Activated CD4-positive, alpha-beta T cell treated with anti-CD3 and anti-CD28 coated beads for 1 hour (primary cell): ENCODE results near the gene TACR2.
"Not testable (repeated sequence)": the region's sequence is repeated elsewhere in the genome, so short reads cannot be mapped to it uniquely, and the experiment has no call there.

Experiments used
- DNase-seq: peaks from one replicate; pipeline ENCODE4 v3.0.0-alpha.2; 2020

Gene TACR2

DNA sequence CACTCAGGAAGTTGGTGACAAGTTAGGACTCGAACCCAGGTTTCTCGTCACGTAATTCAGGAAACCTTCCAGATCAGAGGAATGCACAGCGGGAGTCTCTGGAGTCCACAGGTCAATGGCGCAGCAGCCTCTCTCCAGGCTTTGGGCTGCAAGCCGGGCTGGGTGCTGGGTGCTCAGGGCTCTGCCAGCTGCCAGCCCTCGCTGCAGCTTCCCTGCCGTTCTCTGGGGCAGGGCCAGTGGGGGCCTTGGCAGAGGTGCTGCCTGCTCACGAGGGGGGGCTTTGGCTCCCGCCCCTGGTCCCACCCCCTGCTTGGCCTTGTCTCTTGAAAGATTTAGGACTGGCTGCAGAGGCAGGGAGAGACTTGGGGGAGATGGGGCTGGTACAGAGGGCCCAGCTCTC, at the start of gene TACR2:
Gene TACR2, minus strand, starts transcription at position 224 of the 400 bp plus-strand sequence. CDS start 595 bp downstream, outside the sequence.
- DNase-seq = no peak

DNA sequence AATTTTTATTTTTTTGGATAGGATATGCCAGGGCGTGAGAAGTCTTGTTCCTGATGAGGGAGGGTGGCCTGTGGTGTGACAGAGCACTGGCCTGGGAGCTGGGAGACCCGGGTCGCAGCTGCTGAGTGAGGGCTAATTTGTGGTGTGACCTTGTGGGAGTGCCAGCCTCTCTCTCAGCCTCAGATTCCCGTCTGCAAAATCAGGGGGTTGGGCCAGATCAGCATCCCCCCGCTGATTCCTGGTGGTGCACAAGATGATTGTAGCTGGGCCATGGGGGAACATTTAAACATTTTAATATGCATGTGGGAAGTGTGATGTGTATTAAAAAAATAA, 49.4 kb upstream of the TACR2 start:
- no peak for DNase-seq

DNA sequence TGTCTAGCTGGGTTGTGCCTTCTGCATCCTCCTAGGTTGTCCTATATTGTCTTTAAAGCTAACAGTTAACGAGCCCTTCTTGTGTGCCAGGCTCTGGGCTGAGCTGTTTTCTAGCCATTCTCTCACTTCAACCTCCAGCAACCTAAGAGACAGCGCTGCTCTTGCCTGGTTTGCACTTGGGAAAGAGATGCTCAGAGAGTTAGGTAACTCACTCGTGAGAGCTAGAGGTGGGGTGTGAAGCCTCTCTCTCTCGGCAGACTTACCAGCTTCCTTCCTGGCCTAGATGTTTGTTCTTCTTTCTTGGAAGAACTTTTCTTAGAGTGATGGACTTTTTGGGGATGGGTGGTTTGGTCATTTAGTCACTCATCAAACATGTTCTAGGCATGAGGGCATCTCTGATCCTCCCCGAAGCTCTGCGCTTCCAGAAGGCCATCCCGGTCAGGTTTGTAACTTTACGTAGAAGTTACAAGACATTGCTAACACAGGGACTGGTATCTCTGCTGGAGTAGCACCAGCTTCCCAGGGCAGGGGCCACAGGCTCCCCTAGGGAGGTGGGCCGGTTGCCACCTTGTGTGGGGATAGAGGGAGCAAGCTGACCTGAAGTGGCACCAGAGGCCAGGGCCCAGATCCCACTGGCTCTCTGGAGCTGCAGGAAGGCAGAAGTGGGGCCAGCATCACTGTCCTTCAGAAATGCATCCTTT, 48.9 kb upstream of the TACR2 start:
- no peak for DNase-seq

DNA sequence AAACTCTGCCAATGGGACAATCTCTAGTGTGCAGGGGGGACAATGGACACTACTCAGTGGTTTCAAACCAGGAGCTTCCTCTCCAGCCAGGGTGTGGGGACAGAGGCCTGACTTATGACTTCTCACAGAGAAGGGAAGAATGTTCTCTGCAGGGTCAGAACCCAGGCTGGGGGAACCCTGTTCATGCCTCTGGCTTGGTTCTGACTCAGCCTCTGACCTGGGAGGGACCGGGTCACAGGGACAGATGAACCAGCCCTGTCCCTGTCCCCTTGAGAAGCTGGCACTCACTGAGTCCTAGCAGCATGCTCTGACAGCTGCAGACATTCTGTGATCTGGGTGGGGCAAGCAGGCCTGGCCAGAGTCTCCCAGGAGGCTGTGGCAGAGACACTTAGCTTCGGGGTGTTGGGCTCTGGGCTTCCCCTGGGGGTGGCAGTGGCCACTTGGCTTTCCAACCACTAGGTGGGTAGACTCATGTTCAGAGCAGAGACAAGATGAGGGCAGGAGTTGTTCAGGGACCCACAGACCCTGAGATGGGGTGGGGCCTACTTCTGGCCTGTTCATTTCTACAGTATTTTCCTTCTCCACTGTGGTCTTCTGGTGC, 48.2 kb upstream of the TACR2 start:
- DNase-seq = no peak

DNA sequence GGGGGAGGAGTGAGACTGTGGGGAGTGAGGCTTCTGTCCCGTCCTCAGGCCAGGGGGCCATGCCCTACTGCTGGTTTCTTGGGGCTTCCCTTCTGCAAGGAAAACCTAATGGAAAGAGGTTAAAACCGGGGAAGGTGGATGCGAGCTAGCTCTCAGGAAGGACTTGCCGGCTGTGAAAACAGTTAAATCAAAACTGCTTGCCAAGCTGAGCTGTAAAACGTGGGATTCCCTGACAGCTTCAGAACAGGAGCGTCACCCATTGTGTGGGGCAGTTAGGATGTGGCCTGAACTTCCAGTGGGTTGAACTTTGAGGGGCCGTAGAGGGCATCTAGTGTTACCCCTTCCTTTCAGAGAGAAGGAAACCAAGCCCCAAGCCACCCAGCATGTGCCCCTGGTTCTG, 47.7 kb upstream of the TACR2 start:
- no peak for DNase-seq

DNA sequence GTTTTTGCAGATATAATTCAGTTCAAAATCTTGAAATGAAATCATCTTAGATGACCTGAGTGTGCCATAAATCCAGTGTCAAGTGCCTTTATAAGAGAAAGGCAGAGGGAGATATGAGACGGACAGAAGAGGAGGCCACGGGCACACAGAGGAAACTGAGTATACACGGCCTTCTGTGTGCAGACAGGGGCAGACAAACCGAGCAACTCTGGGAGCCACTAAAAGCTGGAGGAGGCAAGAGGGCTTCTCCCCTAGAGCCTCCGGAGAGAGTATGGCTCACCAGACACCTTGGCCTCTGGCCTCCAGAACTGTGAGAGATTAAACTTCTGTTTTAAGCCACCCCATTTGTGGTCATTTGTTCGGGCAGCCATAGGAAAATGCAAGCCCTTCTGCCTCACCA, 47.2 kb upstream of the TACR2 start:
- DNase-seq = no peak

DNA sequence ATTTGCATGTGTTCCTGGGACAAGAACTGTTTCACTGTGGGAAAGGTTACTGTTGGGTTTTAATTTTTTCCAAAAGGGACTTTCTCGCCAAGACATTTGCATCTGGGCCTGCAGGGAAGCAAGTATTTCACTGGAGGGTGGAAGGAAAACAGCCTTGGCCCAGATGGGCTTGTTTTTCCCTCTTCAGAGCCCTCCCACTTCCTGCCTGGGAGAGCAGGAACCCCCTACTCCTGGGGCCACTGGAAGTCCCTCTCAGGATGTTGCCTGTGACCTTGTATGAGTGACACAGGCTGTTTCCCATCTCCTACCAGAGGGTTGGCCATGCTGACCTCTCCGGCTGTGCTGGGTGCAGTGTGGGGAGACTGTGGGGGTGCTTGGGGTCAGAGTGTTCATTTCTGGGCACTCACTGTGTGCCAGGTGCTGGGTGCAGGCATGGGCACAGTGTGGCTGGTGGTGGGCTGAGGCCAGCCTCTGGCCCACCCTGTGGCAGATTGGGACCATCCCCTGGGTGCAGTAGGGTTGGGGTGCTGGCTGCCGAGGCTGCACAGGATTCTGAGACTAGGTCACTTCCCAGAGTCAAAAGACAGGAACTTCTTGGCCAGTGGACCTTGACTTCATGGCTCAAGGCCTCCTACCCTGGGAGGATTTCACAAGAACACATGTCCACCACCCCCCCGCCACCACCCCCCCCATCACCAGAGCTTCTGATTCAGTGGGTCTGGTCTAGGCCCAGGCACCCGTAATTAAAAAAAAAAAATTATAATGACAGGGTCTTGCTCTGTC, 44.7 kb upstream of the TACR2 start:
- DNase-seq = no peak

DNA sequence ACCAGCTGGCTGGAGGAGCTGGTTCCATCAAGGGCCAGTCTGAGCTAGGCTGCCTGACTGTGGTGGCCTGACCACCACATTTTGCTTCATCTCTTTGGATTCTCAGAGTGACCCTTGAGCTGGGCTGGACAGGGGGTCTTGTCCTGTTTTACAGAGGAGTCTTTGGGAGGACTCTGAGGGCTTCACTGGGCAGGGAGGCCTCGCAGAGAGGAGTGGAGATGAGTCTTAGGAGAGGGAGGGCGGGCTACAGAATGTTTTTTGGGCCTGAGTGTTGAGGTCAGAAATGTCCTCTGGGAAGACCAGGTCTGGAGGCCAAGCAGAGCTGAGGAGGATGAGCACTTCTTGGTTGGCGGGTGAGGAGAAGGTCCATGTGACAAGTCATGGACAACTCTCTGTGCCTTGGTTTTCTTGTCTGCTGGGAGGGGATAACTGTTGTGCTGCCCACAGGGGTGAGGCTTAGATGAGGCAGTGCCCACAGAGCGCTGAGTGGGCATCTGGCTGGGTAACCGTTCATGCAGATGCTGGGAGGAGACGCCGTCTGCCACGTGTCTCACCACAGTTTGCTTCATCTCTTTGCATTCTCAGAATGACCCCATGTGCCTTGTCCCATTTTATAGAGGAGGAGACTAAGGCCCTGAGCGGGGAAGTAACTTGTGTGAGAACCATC, 44.0 kb upstream of the TACR2 start:
- no peak for DNase-seq

DNA sequence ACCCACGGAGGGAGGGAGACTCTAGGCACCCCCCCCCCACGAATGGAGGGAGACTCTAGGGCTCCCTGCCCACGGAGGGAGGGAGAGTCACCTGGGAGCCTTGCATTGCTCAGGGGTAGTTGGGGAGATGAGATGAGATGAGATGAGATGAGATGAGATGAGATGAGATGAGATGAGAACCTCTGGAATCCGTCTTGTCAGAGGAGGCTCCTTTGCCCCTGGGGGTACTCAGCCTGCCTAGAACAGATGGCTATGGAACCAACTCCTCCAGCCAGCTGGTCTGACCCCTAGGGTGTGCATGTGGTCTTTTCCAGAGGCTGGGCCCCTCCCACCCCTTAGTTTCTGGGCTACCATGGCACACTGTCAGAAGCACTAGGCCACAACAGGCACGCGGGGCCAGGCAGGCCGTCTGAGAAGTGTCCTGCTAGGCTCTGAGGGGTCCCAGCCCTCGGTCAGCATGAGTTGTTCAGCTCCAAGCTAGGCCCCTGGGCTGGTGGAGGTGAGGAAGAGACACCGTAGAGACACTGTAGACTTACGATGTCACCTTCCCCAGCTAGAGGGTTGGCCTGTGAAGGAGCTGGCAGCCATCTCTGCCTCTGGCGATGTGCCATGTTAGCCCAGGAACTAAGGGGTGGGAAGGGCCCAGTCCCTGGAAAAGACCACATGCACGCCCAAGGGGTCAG, 43.3 kb upstream of the TACR2 start:
- no peak for DNase-seq

DNA sequence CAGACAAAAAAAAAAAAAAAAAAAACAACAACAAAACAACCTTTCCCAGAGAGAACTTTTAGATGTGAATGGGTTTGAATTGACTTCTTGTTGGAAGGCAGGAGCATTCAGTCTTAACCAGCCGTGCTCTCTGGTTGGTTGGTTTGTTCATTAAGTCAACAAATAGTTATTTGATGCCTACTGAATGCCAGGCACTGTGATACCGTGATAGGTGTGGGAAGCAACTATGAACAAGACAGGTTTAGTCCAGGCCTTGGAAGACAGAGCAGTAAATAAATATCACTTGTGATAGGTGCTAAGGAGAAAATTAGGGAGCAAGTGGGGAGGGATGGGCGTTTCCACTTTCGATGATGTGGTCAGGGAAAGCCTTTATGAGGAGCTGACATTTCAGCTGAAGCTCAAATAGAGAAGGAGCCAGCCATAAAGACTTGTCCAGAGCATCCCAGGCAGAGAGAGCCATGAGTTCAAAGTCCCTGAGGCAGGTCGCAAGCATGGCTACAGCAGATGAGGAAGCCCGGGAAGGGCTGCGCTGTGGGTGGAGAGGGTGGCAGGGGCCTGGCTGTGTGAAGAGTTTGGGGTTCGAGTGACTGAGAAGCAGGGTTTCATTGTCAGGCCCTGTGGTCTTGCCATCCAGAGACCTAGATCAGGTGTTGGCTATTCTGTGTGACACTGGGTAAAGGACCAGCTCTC, 42.5 kb upstream of the TACR2 start:
- no peak for DNase-seq

DNA sequence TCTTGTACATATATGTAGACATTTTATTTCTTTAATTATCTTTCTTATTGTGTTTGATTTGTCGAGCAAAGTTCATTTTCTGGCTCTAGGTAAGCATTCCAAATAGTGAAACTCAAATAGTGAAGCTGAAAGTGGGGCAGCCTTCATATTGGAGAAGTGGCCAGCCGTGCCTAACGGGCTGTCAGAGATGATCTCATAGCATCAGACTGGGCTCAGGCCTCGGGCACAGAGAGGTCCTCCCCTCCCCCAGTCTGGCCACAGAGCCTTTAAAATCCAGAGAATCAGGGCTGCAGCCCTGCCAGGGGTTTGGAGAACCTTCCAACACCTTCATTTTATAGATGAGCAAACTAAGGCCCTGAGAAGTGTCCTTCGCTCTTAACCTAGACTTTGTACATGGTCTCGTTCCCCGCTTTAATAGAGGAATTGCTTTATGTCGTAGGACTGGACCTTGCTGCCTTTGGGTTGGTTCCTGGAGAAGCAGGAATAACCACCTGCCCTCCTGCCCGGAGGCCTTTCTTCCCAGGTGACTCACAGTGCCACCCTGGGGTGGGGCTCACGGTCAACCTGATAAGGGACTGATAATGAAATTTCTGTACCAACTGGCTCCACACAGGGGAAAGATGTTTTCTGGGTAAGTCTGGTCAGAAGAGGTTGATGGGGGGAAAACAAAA, 41.8 kb upstream of the TACR2 start:
- no peak for DNase-seq

DNA sequence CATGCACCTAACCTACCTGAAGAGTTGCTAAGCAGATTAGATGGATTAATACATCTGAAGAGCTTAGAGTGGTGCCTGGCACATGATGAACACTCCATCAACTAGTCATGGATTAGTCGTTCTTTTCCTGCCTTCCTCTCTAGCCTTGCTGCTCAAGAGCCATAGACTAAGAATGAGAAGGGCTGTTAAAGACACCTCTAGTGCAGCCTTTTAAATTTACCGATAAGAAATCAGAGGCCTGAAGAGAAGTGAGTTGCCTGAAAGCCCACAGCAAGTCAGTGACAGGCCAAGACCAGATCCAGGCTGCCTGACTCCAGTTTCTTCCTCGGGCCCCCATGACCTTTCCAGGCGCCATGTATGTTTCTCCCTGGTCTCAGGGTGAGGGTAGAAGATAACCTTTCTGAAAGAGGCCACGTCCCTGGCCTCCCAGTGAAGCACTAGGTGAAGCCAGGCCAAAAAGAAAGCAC, 41.1 kb upstream of the TACR2 start:
- DNase-seq = no peak

DNA sequence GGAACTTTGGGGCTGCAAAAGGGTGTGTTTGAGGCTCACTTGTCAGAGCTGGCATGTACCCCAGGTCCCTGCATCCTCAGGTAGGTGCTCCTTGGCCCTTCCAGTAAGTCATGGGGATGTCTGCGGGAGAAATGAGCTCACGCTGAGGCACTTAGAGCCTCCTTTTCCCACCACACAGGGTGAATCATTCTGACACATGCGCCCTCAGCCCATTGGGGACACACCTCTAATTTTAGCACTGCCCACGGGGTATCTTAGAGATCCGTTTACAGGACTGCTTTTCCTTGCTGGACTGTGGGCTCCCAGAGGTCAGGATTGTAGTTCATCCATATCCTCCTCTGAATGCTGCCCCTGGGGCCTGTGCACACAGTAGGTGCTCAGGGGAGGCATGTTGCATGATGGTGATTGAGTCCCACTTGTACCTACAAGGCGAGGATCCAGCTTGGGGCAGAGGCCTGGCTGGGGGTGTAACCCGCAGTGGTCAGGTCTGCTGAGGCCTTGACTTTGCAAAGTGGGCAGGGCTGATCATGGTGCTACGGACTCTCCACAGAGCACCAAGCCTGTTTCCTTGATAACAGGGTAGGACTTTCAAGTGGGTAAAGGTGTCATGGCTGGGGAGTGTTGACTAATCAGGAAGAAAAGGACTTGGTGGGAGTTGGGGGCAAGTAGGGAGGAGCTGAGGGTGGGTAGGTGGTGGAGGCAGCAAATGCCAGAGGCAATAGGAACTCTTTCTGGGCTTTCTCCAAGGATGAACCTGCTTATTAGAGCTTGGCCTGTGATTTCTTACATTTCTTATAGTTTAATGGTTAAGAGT, 40.4 kb upstream of the TACR2 start:
- no peak for DNase-seq

DNA sequence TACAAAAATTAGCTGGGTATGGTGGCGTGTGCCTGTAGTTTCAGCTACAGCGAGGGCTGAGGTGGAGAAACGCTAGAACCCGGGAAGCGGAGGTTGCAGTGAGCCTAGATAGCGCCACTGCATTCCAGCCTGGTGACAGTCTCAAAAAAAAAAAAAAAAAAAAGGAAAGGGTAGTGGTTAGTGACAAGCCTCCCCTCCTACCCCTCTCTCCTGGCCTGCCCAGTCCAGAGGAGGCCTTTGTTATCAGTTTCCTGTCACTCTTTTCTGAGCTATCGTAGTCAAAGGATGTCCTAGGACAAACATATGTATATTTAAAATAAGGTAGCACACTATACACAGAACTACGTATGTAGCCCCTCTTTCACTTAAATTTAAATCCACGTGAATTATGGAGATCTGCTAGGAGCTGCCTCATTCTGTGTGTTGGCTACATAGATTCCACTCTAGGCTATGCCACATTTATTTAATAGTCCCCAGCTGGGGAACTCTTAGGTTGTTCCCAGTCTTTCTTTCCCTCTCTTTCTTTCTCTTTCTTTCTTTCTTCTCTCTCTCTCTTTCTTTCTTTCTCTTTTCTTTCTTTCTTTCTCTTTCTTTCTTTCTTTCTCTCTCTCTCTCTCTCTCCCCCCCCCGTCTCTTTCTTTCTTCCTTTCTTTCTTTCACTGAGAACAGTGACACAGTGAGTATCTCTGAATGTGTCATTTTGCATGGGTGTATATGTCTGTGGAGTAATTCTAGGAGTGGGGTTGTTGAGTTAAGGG, 38.5 kb upstream of the TACR2 start:
- no peak for DNase-seq

DNA sequence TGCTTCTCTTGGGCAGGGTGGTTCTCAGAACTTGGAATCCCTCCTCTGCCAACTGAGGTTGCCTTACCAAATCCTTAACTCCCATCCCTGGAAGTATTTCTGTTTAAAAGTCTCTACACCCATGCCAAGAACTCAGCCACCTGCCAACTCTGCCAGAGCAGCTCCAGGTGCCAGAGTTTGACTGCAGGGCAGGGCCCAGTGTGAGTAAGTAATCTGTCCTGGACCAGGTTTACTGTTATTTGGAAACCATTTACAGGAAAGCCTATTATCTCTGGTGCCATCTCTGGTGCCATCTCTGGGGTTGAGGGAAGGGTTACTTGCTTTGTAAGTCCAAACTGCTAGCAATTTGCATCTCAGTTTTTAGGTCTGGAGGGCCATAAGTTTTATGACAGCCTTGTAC, 37.1 kb upstream of the TACR2 start:
- no peak for DNase-seq

DNA sequence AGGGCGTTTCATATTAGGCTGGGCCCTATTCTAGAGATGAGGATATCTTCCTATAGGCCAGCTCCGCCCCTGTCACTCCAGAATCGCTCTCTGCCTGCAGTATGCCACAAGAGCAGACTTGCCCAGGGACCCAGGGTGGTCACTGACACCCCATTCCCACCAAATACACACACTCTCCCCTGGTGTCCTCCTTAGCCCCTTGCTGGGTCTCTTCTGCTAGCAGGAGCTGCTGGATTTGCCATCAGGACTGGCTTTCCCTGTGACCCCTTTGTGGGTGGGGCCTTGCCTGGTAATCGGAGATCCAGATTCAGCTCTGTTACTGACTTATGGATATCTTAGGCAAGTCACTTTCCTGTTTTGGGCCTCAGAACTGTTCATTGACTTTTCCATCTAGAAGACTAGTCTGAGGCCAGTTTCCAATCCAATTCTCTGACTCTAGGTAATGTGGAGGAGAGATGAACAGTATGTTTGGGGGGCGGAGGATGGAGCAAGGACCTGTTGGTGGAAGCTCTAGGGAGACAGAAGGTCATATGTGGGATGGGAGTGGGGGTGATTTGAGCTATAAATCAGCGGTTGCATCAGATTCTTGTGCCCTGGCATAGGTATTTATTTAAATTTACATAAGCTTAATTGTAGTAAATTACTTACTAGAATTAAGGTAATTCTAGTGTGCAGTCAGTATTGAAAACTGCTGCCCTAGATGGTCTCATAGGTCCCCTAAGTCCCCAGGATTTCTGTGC, 36.1 kb upstream of the TACR2 start:
- DNase-seq = no peak

DNA sequence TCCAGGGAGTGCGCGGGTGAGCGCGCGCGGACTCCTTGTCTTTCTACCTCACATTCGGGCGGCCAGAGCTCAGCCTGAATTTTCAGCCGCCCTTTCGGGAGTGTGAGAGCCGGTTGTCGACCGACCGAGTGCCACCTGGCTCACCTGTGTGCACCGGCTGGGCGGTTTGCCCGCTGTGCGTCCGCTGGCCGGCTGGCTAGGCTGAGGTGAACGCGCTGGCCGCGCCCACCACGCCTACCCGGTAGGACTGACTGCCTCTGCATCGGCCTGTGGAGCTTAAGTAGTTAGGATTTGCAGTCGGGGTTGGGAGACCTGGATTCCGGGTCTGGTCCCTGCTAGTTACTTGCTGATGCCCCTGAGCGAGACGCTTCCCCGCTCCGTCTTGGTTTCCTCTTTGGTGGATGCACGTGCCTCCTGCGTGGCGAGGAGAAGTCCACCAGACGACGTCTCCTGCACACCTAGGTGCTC, 35.1 kb upstream of the TACR2 start:
- DNase-seq = no peak

DNA sequence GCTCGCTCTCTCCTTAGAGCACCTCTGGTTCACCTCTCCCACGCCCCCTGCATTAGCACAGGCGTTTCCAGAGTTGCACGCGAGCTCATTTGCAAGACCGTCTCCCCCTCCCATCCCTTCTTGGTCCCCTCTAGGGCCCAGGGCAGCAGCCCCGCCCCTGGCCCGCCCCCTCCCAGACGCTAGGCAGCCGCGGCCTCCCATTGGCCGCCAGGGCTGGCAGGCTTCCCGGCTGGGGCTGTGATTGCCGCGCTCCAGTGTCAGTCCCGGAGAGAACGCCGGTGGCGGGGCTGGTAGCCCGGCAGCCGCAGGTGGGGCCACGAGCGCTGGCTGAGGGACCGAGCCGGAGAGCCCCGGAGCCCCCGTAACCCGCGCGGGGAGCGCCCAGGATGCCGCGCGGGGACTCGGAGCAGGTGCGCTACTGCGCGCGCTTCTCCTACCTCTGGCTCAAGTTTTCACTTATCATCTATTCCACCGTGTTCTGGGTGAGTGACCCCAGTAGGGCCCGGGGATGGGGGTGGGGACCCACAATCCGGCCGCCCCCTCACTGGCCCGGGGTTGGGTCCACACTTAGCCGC, 34.6 kb upstream of the TACR2 start, which contains the start of gene TSPAN15:
Gene TSPAN15, plus strand, starts transcription at position 257 of the 575 bp plus-strand sequence. Its CDS starts 130 bp downstream, at position 387.
- peak; percentile 67 for DNase-seq

DNA sequence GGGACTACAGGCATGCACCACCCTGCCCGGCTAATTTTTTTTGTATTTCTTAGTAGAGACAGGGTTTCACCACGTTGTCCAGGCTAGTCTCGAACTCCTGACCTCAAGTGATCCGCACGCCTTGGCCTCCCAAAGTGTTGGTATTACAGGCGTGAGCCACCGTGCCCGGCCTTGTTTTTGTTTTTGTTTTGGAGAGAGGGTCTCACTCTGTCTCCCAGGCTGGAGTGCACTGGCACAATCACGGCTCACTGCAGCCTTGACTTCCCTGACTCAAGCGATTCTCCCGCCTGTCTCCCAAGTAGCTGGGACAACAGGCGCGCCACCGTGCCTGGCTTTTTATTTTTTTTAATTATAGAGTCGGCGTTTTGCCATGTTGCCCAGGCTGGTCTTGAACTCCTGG, 33.7 kb upstream of the TACR2 start:
- not testable (repeated sequence) for DNase-seq
